Astrocyte (in vitro differentiated cells and primary cell): ENCODE data around the gene ZNF454. TPM values are rescaled to one million over a fixed set of nuclear protein-coding genes. Genes with fewer than 3 reads are reported as not detected.

Experiments used
- DNase-seq: peaks from one replicate; pipeline ENCODE4 v3.0.0-alpha.2; 2010; ENCODE audit warnings: low read depth
- FAIRE-seq: peaks from 2 replicates; lab custom pipeline; 2011; peaks lifted over from hg19 to GRCh38; lab: Jason Lieb, UNC
- H2AFZ ChIP-seq: 2 replicates; pipeline ENCODE4 v1.6.0; 2012; ENCODE audit warnings: low read depth, low read length, inconsistent platforms
- H3K27ac ChIP-seq: 2 replicates; pipeline ENCODE4 v1.5.1; 2011; ENCODE audit warnings: low read depth, low read length, inconsistent platforms
- H3K27me3 ChIP-seq: 2 replicates; pipeline ENCODE4 v1.6.0; 2011; ENCODE audit warnings: low read length, inconsistent platforms; ENCODE audit not compliant: insufficient read depth
- H3K36me3 ChIP-seq: 2 replicates; pipeline ENCODE4 v1.5.1; 2011; ENCODE audit warnings: low read length, inconsistent platforms; ENCODE audit not compliant: insufficient read depth
- H3K4me1 ChIP-seq: 2 replicates; pipeline ENCODE4 v1.5.1; 2011; ENCODE audit warnings: low read length, inconsistent platforms; ENCODE audit not compliant: insufficient read depth
- H3K4me2 ChIP-seq: 2 replicates; pipeline ENCODE4 v1.6.0; 2012; ENCODE audit warnings: low read length, inconsistent platforms
- H3K4me3 ChIP-seq: 2 replicates; pipeline ENCODE4 v1.5.1; 2011; ENCODE audit warnings: low read depth, mild to moderate bottlenecking, low read length, inconsistent platforms; ENCODE audit not compliant: insufficient read depth
- H3K79me2 ChIP-seq: 2 replicates; pipeline ENCODE4 v1.6.0; 2012; ENCODE audit warnings: mild to moderate bottlenecking, low read length, inconsistent platforms; ENCODE audit not compliant: insufficient read depth
- H3K9ac ChIP-seq: 2 replicates; pipeline ENCODE4 v1.6.0; 2012; ENCODE audit warnings: mild to moderate bottlenecking, low read length, inconsistent platforms
- H3K9me3 ChIP-seq: 2 replicates; pipeline ENCODE4 v1.5.1; 2012; ENCODE audit warnings: low read depth, mild to moderate bottlenecking, low read length, inconsistent platforms; ENCODE audit not compliant: insufficient read depth
- H4K20me1 ChIP-seq: 2 replicates; pipeline ENCODE4 v1.6.0; 2012; ENCODE audit warnings: low read length, inconsistent platforms; ENCODE audit not compliant: insufficient read depth
- H3K27ac Mint-ChIP-seq: one replicate; pipeline ENCODE4 v1.8.0; 2021; ENCODE audit warnings: mild to moderate bottlenecking, mixed read lengths; ENCODE audit not compliant: unreplicated experiment
- H3K27me3 Mint-ChIP-seq: one replicate; pipeline ENCODE4 v1.8.0; 2021; ENCODE audit warnings: low read depth, mixed read lengths; ENCODE audit not compliant: unreplicated experiment
- H3K36me3 Mint-ChIP-seq: one replicate; pipeline ENCODE4 v1.8.0; 2021; ENCODE audit warnings: low read depth, mixed read lengths; ENCODE audit not compliant: unreplicated experiment
- H3K4me1 Mint-ChIP-seq: one replicate; pipeline ENCODE4 v1.8.0; 2021; ENCODE audit warnings: low read depth, mixed read lengths; ENCODE audit not compliant: unreplicated experiment
- H3K4me3 Mint-ChIP-seq: one replicate; pipeline ENCODE4 v1.8.0; 2021; ENCODE audit warnings: mild to moderate bottlenecking, moderate library complexity, mixed read lengths; ENCODE audit not compliant: unreplicated experiment
- H3K9me3 Mint-ChIP-seq: one replicate; pipeline ENCODE4 v1.8.0; 2021; ENCODE audit warnings: mild to moderate bottlenecking, mixed read lengths; ENCODE audit not compliant: unreplicated experiment
- CTCF ChIP-seq: IDR thresholded peaks from 2 replicates; pipeline ENCODE4 v1.5.1; 2011; ENCODE audit warnings: low read depth, mild to moderate bottlenecking, inconsistent platforms, low read length, moderate library complexity; ENCODE audit not compliant: insufficient read depth
- EZH2 ChIP-seq: IDR thresholded peaks from 2 replicates; pipeline ENCODE4 v1.6.1; 2012; ENCODE audit warnings: mild to moderate bottlenecking, low read length, inconsistent platforms; ENCODE audit not compliant: insufficient read depth
- total RNA-seq: library from RNA; stranded (reverse); gene quantifications from 2 replicates; pipeline ENCODE4 v1.2.1, GENCODE V29; 2021

Gene ZNF454
- total RNA-seq, 1 donor from 2014 or later: not detected

GRCh38 chr5:178994580-178995340 is 53.8 kb downstream of the ZNF454 start, which contains the start of gene GRM6:
GRM6 (minus strand) TSS chr5:178995320; CDS start chr5:178994944, 376 bp downstream.
- peaks cover 57% of the 10 kb centered on the region for H3K27me3 Mint-ChIP-seq
- peaks cover 14% of the 10 kb centered on the region for H3K9me3 ChIP-seq
- H3K4me3 Mint-ChIP-seq: peak within 1 kb of the TSS; percentile 30

GRCh38 chr5:178995341-178995690 is 54.3 kb downstream of the ZNF454 start:
- DNase-seq (no peak), FAIRE-seq (no peak)
- Histone ChIP-seq H3K4me3 (no peak overlapping the region), H3K4me1 (no peaks in the 10 kb centered on the region), H3K9me3 (peaks cover 14% of the 10 kb centered on the region), H3K79me2 (no peaks in the 10 kb centered on the region), H3K9ac (no peak overlapping the region), H4K20me1 (no peaks in the 10 kb centered on the region), H3K36me3 (no peaks in the 10 kb centered on the region), H3K4me2 (no peak overlapping the region), H3K27me3 (peaks cover 3% of the 10 kb centered on the region), H3K27ac (no peak overlapping the region), H2AFZ (no peak overlapping the region)
- Mint-ChIP-seq H3K4me1 (peaks cover 3% of the 10 kb centered on the region), H3K36me3 (peaks cover 2% of the 10 kb centered on the region), H3K27ac (peak overlapping the region; percentile 59), H3K4me3 (peak overlapping the region; percentile 30), H3K9me3 (peaks cover 38% of the 10 kb centered on the region), H3K27me3 (peaks cover 55% of the 10 kb centered on the region)
- TF ChIP-seq EZH2 (peak; percentile 15), CTCF (no peak)

More at GRCh38 chr5:178994580-178995340, 53.8 kb downstream of the ZNF454 start, which contains the start of gene GRM6:
- peaks cover 3% of the 10 kb centered on the region for H3K27me3 ChIP-seq
- H3K4me2 ChIP-seq: no peak within 1 kb of the TSS
- H3K27ac ChIP-seq: no peak within 1 kb of the TSS
- H3K79me2 ChIP-seq: no peaks in the 10 kb centered on the region
- no peak for TF ChIP-seq CTCF
- peak; percentile 29 for TF ChIP-seq EZH2
- H3K9ac ChIP-seq: no peak within 1 kb of the TSS
- H2AFZ ChIP-seq: no peak within 1 kb of the TSS
- H3K36me3 Mint-ChIP-seq: peaks cover 2% of the 10 kb centered on the region
- H4K20me1 ChIP-seq: no peaks in the 10 kb centered on the region
- H3K9me3 Mint-ChIP-seq: peaks cover 39% of the 10 kb centered on the region
- H3K4me3 ChIP-seq: no peak within 1 kb of the TSS
- no peak for DNase-seq
- no peak for FAIRE-seq
- H3K4me1 Mint-ChIP-seq: peaks cover 3% of the 10 kb centered on the region
- no peaks in the 10 kb centered on the region for H3K4me1 ChIP-seq
- H3K27ac Mint-ChIP-seq: peak within 1 kb of the TSS; percentile 59
- no peaks in the 10 kb centered on the region for H3K36me3 ChIP-seq

GRCh38 chr5:178996156-178996555 is 55.2 kb downstream of the ZNF454 start:
- Histone ChIP-seq H2AFZ (no peak overlapping the region), H3K79me2 (no peaks in the 10 kb centered on the region), H4K20me1 (no peaks in the 10 kb centered on the region), H3K4me2 (no peak overlapping the region), H3K9ac (no peak overlapping the region), H3K4me1 (no peaks in the 10 kb centered on the region), H3K36me3 (no peaks in the 10 kb centered on the region), H3K27me3 (peaks cover 3% of the 10 kb centered on the region), H3K27ac (no peak overlapping the region), H3K9me3 (peaks cover 8% of the 10 kb centered on the region), H3K4me3 (no peak overlapping the region)
- peaks cover 2% of the 10 kb centered on the region for H3K36me3 Mint-ChIP-seq
- TF ChIP-seq EZH2: no peak
- no peak for TF ChIP-seq CTCF
- peaks cover 55% of the 10 kb centered on the region for H3K27me3 Mint-ChIP-seq
- DNase-seq (no peak), FAIRE-seq (no peak)
- H3K9me3 Mint-ChIP-seq: peaks cover 38% of the 10 kb centered on the region
- H3K4me3 Mint-ChIP-seq: no peak overlapping the region
- peaks cover 3% of the 10 kb centered on the region for H3K4me1 Mint-ChIP-seq
- H3K27ac Mint-ChIP-seq: no peak overlapping the region
